PFSK-1 (cell line): ENCODE results near the gene CNIH3.

Source experiments
- FOXP2 ChIP-seq: optimal IDR thresholded peaks from 2 replicates; pipeline ENCODE3; 2011; ENCODE audit warnings: borderline replicate concordance, control low read depth, inconsistent platforms; ENCODE audit not compliant: insufficient read depth; ENCODE audit errors: extremely low read length, extremely low read depth
- POLR2AphosphoS5 ChIP-seq: IDR thresholded peaks from 2 replicates; pipeline ENCODE4 v1.6.1; 2012; ENCODE audit warnings: low read depth, mild to moderate bottlenecking, control low read depth, low read length, moderate library complexity
- SIN3A ChIP-seq: IDR thresholded peaks from 2 replicates; pipeline ENCODE4 v1.6.1; 2012; ENCODE audit warnings: mild to moderate bottlenecking, low read length, moderate library complexity, borderline replicate concordance; ENCODE audit not compliant: insufficient read depth
- TAF1 ChIP-seq: IDR thresholded peaks from 2 replicates; pipeline ENCODE4 v1.6.1; 2012; ENCODE audit warnings: low read length, control low read depth, borderline replicate concordance; ENCODE audit not compliant: insufficient read depth
- TF ChIP-seq, protein P1 (sequence below), 2 experiments: IDR thresholded peaks; 2 replicates each; pipeline versions ENCODE4 v1.6.1 to v1.8.0; 2011 to 2012; ENCODE audit warnings: low read depth in 2 of 2, low read length in 2 of 2, control low read depth in 1 of 2, inconsistent platforms in 1 of 2, mild to moderate bottlenecking in 1 of 2, moderate library complexity in 1 of 2; ENCODE audit not compliant: insufficient read depth in 1 of 2

The CNIH3 gene

DNA sequence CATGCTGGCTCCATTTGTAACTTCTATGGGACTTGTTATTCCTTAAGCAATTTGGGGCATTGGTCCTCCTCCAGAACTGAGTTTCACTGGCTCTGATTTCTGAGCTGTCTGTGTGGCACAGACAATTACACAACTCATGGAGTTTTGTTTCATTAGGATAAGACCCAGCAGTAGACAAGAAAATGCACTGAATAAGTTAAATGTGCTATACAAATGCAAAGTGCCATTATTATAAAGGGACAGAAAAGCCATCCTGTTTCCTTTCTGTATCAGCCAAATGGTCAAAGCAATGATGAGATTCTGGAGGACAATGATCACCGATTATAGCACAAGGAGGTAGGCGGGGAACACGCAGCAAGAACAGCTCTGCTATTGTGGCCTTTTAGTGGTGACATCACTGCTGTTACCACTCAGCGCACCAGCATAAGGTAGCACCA, 81.9 kb downstream of the CNIH3 start:
- no peak for TF ChIP-seq FOXP2
- TF ChIP-seq TAF1, result no peak
- no peak for TF ChIP-seq SIN3A
- TF ChIP-seq, protein P1, sequence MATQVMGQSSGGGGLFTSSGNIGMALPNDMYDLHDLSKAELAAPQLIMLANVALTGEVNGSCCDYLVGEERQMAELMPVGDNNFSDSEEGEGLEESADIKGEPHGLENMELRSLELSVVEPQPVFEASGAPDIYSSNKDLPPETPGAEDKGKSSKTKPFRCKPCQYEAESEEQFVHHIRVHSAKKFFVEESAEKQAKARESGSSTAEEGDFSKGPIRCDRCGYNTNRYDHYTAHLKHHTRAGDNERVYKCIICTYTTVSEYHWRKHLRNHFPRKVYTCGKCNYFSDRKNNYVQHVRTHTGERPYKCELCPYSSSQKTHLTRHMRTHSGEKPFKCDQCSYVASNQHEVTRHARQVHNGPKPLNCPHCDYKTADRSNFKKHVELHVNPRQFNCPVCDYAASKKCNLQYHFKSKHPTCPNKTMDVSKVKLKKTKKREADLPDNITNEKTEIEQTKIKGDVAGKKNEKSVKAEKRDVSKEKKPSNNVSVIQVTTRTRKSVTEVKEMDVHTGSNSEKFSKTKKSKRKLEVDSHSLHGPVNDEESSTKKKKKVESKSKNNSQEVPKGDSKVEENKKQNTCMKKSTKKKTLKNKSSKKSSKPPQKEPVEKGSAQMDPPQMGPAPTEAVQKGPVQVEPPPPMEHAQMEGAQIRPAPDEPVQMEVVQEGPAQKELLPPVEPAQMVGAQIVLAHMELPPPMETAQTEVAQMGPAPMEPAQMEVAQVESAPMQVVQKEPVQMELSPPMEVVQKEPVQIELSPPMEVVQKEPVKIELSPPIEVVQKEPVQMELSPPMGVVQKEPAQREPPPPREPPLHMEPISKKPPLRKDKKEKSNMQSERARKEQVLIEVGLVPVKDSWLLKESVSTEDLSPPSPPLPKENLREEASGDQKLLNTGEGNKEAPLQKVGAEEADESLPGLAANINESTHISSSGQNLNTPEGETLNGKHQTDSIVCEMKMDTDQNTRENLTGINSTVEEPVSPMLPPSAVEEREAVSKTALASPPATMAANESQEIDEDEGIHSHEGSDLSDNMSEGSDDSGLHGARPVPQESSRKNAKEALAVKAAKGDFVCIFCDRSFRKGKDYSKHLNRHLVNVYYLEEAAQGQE (IDR thresholded peaks at IDR 0.05; ENCODE audit: insufficient read depth in 1 of 2, low read depth in 2 of 2, low read length in 2 of 2), result no peak
- no peak for TF ChIP-seq POLR2AphosphoS5

DNA sequence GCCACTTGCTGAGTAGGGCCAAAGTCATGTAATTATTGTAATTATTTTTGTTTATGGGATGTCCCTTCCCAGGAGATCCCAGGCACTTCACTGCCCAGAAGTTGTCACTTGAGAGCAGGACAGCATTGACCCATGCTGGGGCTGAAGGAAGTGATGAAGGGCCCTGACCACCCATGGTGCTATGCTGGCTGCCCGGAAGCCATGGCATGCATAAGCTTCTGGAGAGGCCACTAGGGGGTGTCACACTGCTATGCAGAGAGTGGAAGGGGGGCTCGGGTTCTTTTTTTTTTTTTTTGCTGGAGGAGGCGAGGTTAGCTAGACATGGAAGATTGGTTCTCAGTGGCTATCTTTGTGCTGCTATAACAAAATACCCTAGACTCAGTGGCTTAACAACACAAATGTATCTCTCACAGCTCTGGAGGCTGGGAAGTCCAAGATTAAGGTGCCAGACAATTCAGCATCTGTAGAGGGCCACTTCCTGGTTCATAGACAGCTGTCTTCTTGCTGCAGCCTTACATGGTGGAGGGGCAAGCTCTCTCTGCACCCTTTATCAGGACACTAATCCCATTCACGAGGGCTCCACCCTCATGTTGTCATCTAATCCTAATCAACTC, 84.9 kb downstream of the CNIH3 start:
- TF ChIP-seq SIN3A (no peak), TAF1 (no peak), FOXP2 (no peak), POLR2AphosphoS5 (no peak)
- TF ChIP-seq, protein P1 (IDR thresholded peaks at IDR 0.05; ENCODE audit: insufficient read depth in 1 of 2, low read depth in 2 of 2, low read length in 2 of 2), result no peak

DNA sequence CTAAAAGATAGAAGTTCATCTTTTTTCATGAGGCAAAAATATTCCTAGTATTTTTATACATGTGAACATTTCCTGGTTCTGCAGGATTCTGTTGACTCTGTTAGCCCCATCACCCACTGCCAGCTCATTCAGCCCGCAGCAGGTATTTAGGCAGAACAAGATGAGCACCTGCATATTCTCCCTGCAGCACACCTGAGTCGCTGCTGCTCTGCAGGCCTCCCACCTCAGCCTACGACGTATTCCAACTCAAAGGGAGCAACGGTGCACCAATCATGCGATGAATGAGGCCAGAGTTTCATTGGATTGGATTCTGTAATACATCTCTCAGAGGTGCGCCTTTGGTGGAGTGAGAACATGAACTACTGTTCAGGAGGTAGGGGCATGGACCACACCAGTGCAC, 87.6 kb downstream of the CNIH3 start:
- TF ChIP-seq POLR2AphosphoS5 (no peak), SIN3A (no peak)
- TF ChIP-seq, protein P1 (IDR thresholded peaks at IDR 0.05; ENCODE audit: insufficient read depth in 1 of 2, low read depth in 2 of 2, low read length in 2 of 2), result no peak

DNA sequence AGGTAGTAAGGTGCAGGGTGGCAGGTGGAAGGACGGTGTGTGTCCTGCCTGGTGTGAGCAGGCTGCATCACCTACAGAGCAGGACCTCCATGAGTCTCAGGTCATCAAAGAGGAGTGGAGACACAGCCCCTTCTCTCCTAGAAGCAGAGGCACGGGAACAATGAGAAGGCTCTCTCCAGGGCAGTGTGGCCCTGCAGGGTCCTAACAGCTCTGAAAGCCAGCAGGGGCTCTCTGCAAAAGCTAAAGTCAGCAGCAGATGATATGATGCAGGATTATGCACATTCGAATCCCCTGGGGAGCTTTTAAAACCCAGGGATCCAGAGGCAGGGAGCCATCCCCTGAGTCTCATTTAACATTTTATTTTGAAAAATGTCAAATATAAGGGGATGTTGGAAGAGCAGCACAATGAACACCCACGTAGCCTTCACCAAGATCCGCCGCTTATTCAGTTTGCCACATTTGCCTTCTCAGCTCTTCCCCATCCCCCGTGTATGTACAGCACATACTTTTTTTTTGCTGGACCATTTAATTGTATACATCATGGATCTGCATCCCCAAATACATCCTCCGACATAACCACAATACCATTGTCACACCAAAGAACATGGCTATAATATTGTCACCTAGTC, 88.1 kb downstream of the CNIH3 start:
- TF ChIP-seq FOXP2 (no peak), SIN3A (no peak), POLR2AphosphoS5 (no peak), TAF1 (no peak)
- TF ChIP-seq, protein P1 (IDR thresholded peaks at IDR 0.05; ENCODE audit: insufficient read depth in 1 of 2, low read depth in 2 of 2, low read length in 2 of 2), result no peak

DNA sequence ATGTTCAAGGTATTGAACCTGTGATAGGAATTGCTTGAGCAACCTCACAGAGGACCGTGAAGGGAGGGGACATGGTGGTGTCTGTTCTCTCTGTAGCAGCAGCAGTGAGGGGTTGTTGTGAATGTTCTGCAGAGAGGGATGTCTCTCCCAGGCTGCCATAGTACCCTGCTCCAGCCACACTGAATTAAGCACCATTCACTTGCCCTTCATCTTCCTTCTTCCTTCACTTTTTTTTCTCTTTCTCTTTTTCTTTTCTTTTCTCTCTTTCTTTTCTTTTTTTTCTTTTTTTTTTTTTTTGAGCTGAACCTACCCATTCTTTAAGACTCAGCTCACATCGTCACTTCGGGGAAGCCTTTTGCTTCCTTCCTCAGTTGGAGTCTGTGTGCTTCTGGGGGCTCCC, 89.5 kb downstream of the CNIH3 start:
- TF ChIP-seq FOXP2, result no peak
- TF ChIP-seq SIN3A, result no peak
- TF ChIP-seq, protein P1 (IDR thresholded peaks at IDR 0.05; ENCODE audit: insufficient read depth in 1 of 2, low read depth in 2 of 2, low read length in 2 of 2), result no peak
- no peak for TF ChIP-seq TAF1
- no peak for TF ChIP-seq POLR2AphosphoS5
